HEK293 (cell line): ENCODE measurements around the gene IGFBP5.

Source experiments
- CTCF ChIA-PET: fragments of 350-600 bp; formaldehyde crosslinking; extraction: SDS; loops from one replicate; lab custom pipeline; 2021; ENCODE audit warnings: antibody characterized with exemption; lab: Yijun Ruan, JAX
- POLR2A ChIA-PET: fragments of 300-600 bp; formaldehyde crosslinking; extraction: SDS; loops from one replicate; lab custom pipeline; 2020; ENCODE audit warnings: antibody characterized with exemption, inconsistent platforms; lab: Yijun Ruan, JAX
- H3K27ac ChIP-seq: fragments of 200-500 bp; sonication (Bioruptor generic); 2 replicates; pipeline ENCODE4 v1.5.1; 2014; ENCODE audit warnings: low read depth, low read length, control low read depth, inconsistent platforms; ENCODE audit errors: extremely low read depth
- H3K36me3 ChIP-seq, 2 experiments: fragments of 200-500 bp in 1 of 2; sonication (Bioruptor generic) in 1 of 2; 1 replicate in 1 of 2; 2 replicates in 1 of 2; pipeline ENCODE4 v1.5.1; 2014 to 2017; ENCODE audit warnings: inconsistent platforms in 2 of 2, low read length in 2 of 2; ENCODE audit not compliant: control insufficient read depth in 2 of 2, insufficient read depth in 1 of 2
- H3K4me1 ChIP-seq: fragments of 200-500 bp; sonication (Bioruptor generic); 2 replicates; pipeline ENCODE4 v1.5.1; 2014; ENCODE audit warnings: mild to moderate bottlenecking, low read length, inconsistent platforms; ENCODE audit not compliant: control insufficient read depth, insufficient read depth
- H3K4me3 ChIP-seq: 2 replicates; pipeline ENCODE4 v1.5.1; 2011; ENCODE audit warnings: low read depth, mild to moderate bottlenecking, control low read depth, low read length, moderate library complexity
- H3K9me3 ChIP-seq: fragments of 200-500 bp; sonication (Bioruptor generic); 2 replicates; pipeline ENCODE4 v1.5.1; 2014; ENCODE audit warnings: low read depth, low read length, inconsistent platforms; ENCODE audit not compliant: control insufficient read depth, insufficient read depth
- GFI1B ChIP-seq: fragments of 450-650 bp; formaldehyde crosslinking; IDR thresholded peaks from 2 replicates; pipeline ENCODE4 v1.5.1; 2016; ENCODE audit warnings: missing biosample characterization, missing genetic modification characterization
- IKZF3 ChIP-seq: fragments of 450-650 bp; IDR thresholded peaks from 2 replicates; pipeline ENCODE4 v1.5.0; 2018; ENCODE audit warnings: missing biosample characterization, mild to moderate bottlenecking, missing genetic modification characterization, moderate library complexity
- KLF1 ChIP-seq: fragments of 450-650 bp; formaldehyde crosslinking; IDR thresholded peaks from 2 replicates; pipeline ENCODE4 v1.5.1; 2016; ENCODE audit warnings: missing biosample characterization, missing genetic modification characterization
- KLF10 ChIP-seq: fragments of 450-650 bp; IDR thresholded peaks from 2 replicates; pipeline ENCODE4 v1.5.1; 2018; ENCODE audit warnings: missing biosample characterization, mild to moderate bottlenecking, missing genetic modification characterization
- KLF9 ChIP-seq: fragments of 450-650 bp; formaldehyde crosslinking; IDR thresholded peaks from 2 replicates; pipeline ENCODE4 v1.5.1; 2016; ENCODE audit warnings: missing biosample characterization, missing genetic modification characterization, low read depth
- PRDM6 ChIP-seq: fragments of 450-650 bp; formaldehyde crosslinking; IDR thresholded peaks from 2 replicates; pipeline ENCODE4 v1.5.1; 2017; ENCODE audit warnings: missing biosample characterization, missing genetic modification characterization
- ZBTB11 ChIP-seq: fragments of 450-650 bp; formaldehyde crosslinking; conservative IDR thresholded peaks from 2 replicates; pipeline ENCODE4 v1.5.1; 2016; ENCODE audit warnings: low read depth, missing biosample characterization, missing genetic modification characterization
- ZNF155 ChIP-seq: fragments of 450-650 bp; formaldehyde crosslinking; IDR thresholded peaks from 2 replicates; pipeline ENCODE4 v1.5.1; 2016; ENCODE audit warnings: missing biosample characterization, missing genetic modification characterization
- ZNF174 ChIP-seq: fragments of 450-650 bp; formaldehyde crosslinking; IDR thresholded peaks from 2 replicates; pipeline ENCODE4 v1.5.0; 2017; ENCODE audit warnings: missing biosample characterization, mild to moderate bottlenecking, missing genetic modification characterization
- ZNF221 ChIP-seq: fragments of 450-650 bp; formaldehyde crosslinking; IDR thresholded peaks from 2 replicates; pipeline ENCODE4 v1.5.1; 2017; ENCODE audit warnings: missing biosample characterization, missing genetic modification characterization, borderline replicate concordance
- ZNF433 ChIP-seq: fragments of 450-650 bp; formaldehyde crosslinking; IDR thresholded peaks from 2 replicates; pipeline ENCODE4 v1.5.1; 2016; ENCODE audit warnings: missing biosample characterization, missing genetic modification characterization, low read depth
- ZNF48 ChIP-seq: fragments of 450-650 bp; formaldehyde crosslinking; IDR thresholded peaks from 2 replicates; pipeline ENCODE4 v1.5.1; 2016; ENCODE audit warnings: missing biosample characterization, missing genetic modification characterization
- ZNF544 ChIP-seq: fragments of 450-650 bp; formaldehyde crosslinking; IDR thresholded peaks from 2 replicates; pipeline ENCODE4 v1.5.0; 2017; ENCODE audit warnings: missing biosample characterization, missing genetic modification characterization
- ZNF654 ChIP-seq: fragments of 450-650 bp; formaldehyde crosslinking; IDR thresholded peaks from 2 replicates; pipeline ENCODE4 v1.5.1; 2016; ENCODE audit warnings: low read depth, missing biosample characterization, missing genetic modification characterization
- ZNF707 ChIP-seq: fragments of 450-650 bp; formaldehyde crosslinking; IDR thresholded peaks from 2 replicates; pipeline ENCODE4 v1.5.1; 2016; ENCODE audit warnings: missing biosample characterization, missing genetic modification characterization
- ZXDB ChIP-seq: fragments of 450-650 bp; formaldehyde crosslinking; IDR thresholded peaks from 2 replicates; pipeline ENCODE4 v1.5.1; 2016; ENCODE audit warnings: missing biosample characterization, missing genetic modification characterization
- TF ChIP-seq, protein P1 (sequence below): fragments of 450-650 bp; formaldehyde crosslinking; IDR thresholded peaks from 2 replicates; pipeline ENCODE4 v1.5.1; 2016; ENCODE audit warnings: missing biosample characterization, missing genetic modification characterization
- TF ChIP-seq, protein P2 (sequence below): fragments of 450-650 bp; formaldehyde crosslinking; IDR thresholded peaks from 2 replicates; pipeline ENCODE4 v1.5.1; 2017; ENCODE audit warnings: missing biosample characterization, missing genetic modification characterization

Gene IGFBP5

GRCh38 chr2:216644842-216645635, 50.3 kb downstream of the IGFBP5 start:
- no peak for TF ChIP-seq KLF10 (tag by site-specific recombination)
- no peak for TF ChIP-seq KLF9
- no peak for TF ChIP-seq ZXDB
- no peak for TF ChIP-seq ZNF654 (tag by site-specific recombination)
- TF ChIP-seq, protein P1, sequence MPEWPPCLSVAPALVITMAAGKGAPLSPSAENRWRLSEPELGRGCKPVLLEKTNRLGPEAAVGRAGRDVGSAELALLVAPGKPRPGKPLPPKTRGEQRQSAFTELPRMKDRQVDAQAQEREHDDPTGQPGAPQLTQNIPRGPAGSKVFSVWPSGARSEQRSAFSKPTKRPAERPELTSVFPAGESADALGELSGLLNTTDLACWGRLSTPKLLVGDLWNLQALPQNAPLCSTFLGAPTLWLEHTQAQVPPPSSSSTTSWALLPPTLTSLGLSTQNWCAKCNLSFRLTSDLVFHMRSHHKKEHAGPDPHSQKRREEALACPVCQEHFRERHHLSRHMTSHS (tag by site-specific recombination), result no peak
- no peak for TF ChIP-seq ZNF433
- no peak for TF ChIP-seq GFI1B (tag by site-specific recombination)
- TF ChIP-seq ZNF544 (tag by site-specific recombination), result no peak
- TF ChIP-seq ZNF155 (tag by site-specific recombination), result no peak
- TF ChIP-seq, protein P2, sequence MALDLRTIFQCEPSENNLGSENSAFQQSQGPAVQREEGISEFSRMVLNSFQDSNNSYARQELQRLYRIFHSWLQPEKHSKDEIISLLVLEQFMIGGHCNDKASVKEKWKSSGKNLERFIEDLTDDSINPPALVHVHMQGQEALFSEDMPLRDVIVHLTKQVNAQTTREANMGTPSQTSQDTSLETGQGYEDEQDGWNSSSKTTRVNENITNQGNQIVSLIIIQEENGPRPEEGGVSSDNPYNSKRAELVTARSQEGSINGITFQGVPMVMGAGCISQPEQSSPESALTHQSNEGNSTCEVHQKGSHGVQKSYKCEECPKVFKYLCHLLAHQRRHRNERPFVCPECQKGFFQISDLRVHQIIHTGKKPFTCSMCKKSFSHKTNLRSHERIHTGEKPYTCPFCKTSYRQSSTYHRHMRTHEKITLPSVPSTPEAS (tag by site-specific recombination), result no peak
- TF ChIP-seq ZBTB11 (tag by site-specific recombination), result no peak
- TF ChIP-seq KLF1 (tag by site-specific recombination), result no peak
- TF ChIP-seq PRDM6 (tag by site-specific recombination), result no peak
- no peak for TF ChIP-seq ZNF48 (tag by site-specific recombination)
- TF ChIP-seq ZNF174, result no peak
- TF ChIP-seq IKZF3 (tag by site-specific recombination), result no peak
- no peak for TF ChIP-seq ZNF707 (tag by site-specific recombination)
- TF ChIP-seq ZNF221 (tag by site-specific recombination), result no peak
- H3K4me1 ChIP-seq, result no peaks in the 10 kb centered on the region
- ChIA-PET CTCF (interaction anchor here (0.6 kb wide), 1 partner anchor 114 kb away, joined by 3 read pairs; no protein-coding TSS in a partner anchor), POLR2A (no interaction called here)
- peaks cover 0 to 6% of the 10 kb centered on the region in 2 experiments; a peak in 1 of 3 replicates for H3K36me3 ChIP-seq
- no peak overlapping the region for H3K27ac ChIP-seq
- H3K9me3 ChIP-seq, result no peaks in the 10 kb centered on the region
- H3K4me3 ChIP-seq, result no peak overlapping the region
